Fibroblast of lung (primary cell): ENCODE measurements around the gene DAAM1. TPM values are rescaled to one million over a fixed set of nuclear protein-coding genes. Genes with fewer than 3 reads are reported as not detected.

Experiments
- DNase-seq, 2 donors: peaks; one replicate each; pipeline versions ENCODE4 v3.0.0 to v3.0.0-alpha.2; 2010; ENCODE audit warnings: low read depth in 2 of 2
- H2AFZ ChIP-seq: 2 replicates; pipeline ENCODE4 v1.5.1; 2012; ENCODE audit warnings: low read length, control low read depth, inconsistent platforms
- H3K27ac ChIP-seq: 2 replicates; pipeline ENCODE4 v1.5.1; 2011; ENCODE audit warnings: low read length, control low read depth; ENCODE audit not compliant: insufficient read depth
- H3K27me3 ChIP-seq: 2 replicates; pipeline ENCODE4 v1.5.1; 2011; ENCODE audit warnings: mild to moderate bottlenecking, low read length; ENCODE audit not compliant: control insufficient read depth, insufficient read depth
- H3K36me3 ChIP-seq: 2 replicates; pipeline ENCODE4 v1.5.1; 2011; ENCODE audit warnings: low read length; ENCODE audit not compliant: control insufficient read depth, insufficient read depth
- H3K4me1 ChIP-seq: 2 replicates; pipeline ENCODE4 v1.5.1; 2011; ENCODE audit warnings: low read length; ENCODE audit not compliant: control insufficient read depth, insufficient read depth; ENCODE audit errors: extremely low read depth
- H3K4me2 ChIP-seq: 2 replicates; pipeline ENCODE4 v1.5.1; 2011; ENCODE audit warnings: low read length, control low read depth; ENCODE audit not compliant: insufficient read depth; ENCODE audit errors: extremely low read depth
- H3K4me3 ChIP-seq, 4 experiments: fragments of 200-600 bp in 1 of 4; sonication (generic) in 1 of 4; replicated peaks in 1 of 4; 2 replicates each; pipeline ENCODE4 v1.5.1; 2011 to 2016; ENCODE audit warnings: low read length in 4 of 4, low read depth in 3 of 4, mild to moderate bottlenecking in 3 of 4, control low read depth in 2 of 4, inconsistent platforms in 1 of 4, mixed read lengths in 1 of 4; ENCODE audit not compliant: insufficient read depth in 1 of 4; ENCODE audit errors: control extremely low read depth in 1 of 4
- H3K79me2 ChIP-seq: 2 replicates; pipeline ENCODE4 v1.5.1; 2012; ENCODE audit warnings: mild to moderate bottlenecking, low read length, inconsistent platforms; ENCODE audit not compliant: control insufficient read depth, insufficient read depth
- H3K9ac ChIP-seq: 2 replicates; pipeline ENCODE4 v1.5.1; 2011; ENCODE audit warnings: mild to moderate bottlenecking, low read length, control low read depth; ENCODE audit not compliant: insufficient read depth
- H3K9me3 ChIP-seq: 2 replicates; pipeline ENCODE4 v1.5.1; 2012; ENCODE audit warnings: low read depth, low read length; ENCODE audit not compliant: control insufficient read depth, insufficient read depth
- H4K20me1 ChIP-seq: 2 replicates; pipeline ENCODE4 v1.5.1; 2011; ENCODE audit warnings: low read length; ENCODE audit not compliant: control insufficient read depth, insufficient read depth; ENCODE audit errors: extremely low read depth
- EZH2 ChIP-seq: IDR thresholded peaks from 2 replicates; pipeline ENCODE4 v1.5.1; 2012; ENCODE audit warnings: low read length, control low read depth, mild to moderate bottlenecking; ENCODE audit errors: missing control alignments
- polyA plus RNA-seq, 2 donors: library from polyadenylated mRNA; depleted of rRNA in 1 of 2; stranded (reverse) in 1 of 2; unstranded in 1 of 2; fragments of >200 nt; gene quantifications; 2 replicates each; pipeline ENCODE4 v1.2.1, GENCODE V29; 2011 to 2012; ENCODE audit warnings: missing spikeins in 1 of 2
- total RNA-seq: library from RNA; depleted of rRNA; stranded (reverse); fragments of >200 nt; gene quantifications from 2 replicates; pipeline ENCODE4 v1.2.1, GENCODE V29; 2014
- TF ChIP-seq, protein P1 (sequence below), 2 donors: IDR thresholded peaks in 1 of 2; conservative IDR thresholded peaks in 1 of 2; 1 replicate in 1 of 2; 2 replicates in 1 of 2; pipeline ENCODE4 v1.5.1; 2011 to 2012; ENCODE audit warnings: low read length in 2 of 2, control low read depth in 1 of 2, inconsistent platforms in 1 of 2, low read depth in 1 of 2, mild to moderate bottlenecking in 1 of 2

DAAM1 gene
- total and polyA plus RNA-seq, 2 donors (not counting 1 experiment from before 2014, with no cell fraction given) = 15.5 to 36.3 TPM

DNA sequence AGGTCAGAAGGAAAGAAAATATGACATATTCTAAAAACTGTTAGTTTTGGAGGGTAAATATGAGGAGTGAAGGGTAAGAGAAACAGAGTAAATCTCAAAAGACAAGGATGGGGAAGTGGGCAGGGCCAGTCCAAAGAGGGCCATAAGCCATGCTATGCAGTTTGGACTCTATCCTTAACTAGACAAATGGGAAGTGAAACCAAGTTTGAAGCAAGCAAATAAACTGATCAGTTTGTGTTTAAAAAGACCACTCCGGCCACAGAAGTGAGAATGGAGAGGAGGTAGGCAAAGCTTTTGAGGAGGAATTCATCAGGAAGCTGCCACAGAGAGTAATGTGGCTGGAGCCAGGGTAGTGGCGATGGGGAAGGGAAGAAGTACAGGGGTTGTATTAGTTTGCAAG, 37.5 kb upstream of the DAAM1 start:
- H4K20me1 ChIP-seq = no peaks in the 10 kb centered on the region
- H3K4me2 ChIP-seq = no peak overlapping the region
- H3K36me3 ChIP-seq = no peaks in the 10 kb centered on the region
- H2AFZ ChIP-seq = no peak overlapping the region
- H3K4me1 ChIP-seq = no peaks in the 10 kb centered on the region
- DNase-seq = no peak
- H3K9ac ChIP-seq = no peak overlapping the region
- no peaks in the 10 kb centered on the region for H3K27me3 ChIP-seq
- no peaks in the 10 kb centered on the region for H3K9me3 ChIP-seq
- H3K4me3 ChIP-seq = no peak overlapping the region
- H3K27ac ChIP-seq = no peak overlapping the region
- H3K79me2 ChIP-seq = no peaks in the 10 kb centered on the region
- TF ChIP-seq, protein P1, sequence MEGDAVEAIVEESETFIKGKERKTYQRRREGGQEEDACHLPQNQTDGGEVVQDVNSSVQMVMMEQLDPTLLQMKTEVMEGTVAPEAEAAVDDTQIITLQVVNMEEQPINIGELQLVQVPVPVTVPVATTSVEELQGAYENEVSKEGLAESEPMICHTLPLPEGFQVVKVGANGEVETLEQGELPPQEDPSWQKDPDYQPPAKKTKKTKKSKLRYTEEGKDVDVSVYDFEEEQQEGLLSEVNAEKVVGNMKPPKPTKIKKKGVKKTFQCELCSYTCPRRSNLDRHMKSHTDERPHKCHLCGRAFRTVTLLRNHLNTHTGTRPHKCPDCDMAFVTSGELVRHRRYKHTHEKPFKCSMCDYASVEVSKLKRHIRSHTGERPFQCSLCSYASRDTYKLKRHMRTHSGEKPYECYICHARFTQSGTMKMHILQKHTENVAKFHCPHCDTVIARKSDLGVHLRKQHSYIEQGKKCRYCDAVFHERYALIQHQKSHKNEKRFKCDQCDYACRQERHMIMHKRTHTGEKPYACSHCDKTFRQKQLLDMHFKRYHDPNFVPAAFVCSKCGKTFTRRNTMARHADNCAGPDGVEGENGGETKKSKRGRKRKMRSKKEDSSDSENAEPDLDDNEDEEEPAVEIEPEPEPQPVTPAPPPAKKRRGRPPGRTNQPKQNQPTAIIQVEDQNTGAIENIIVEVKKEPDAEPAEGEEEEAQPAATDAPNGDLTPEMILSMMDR (conservative IDR thresholded peaks at IDR 0.05 in 1 of 2, IDR thresholded peaks at IDR 0.05 in 1 of 2; ENCODE audit: low read depth in 1 of 2, low read length in 2 of 2) = no peak
- no peak for TF ChIP-seq EZH2

DNA sequence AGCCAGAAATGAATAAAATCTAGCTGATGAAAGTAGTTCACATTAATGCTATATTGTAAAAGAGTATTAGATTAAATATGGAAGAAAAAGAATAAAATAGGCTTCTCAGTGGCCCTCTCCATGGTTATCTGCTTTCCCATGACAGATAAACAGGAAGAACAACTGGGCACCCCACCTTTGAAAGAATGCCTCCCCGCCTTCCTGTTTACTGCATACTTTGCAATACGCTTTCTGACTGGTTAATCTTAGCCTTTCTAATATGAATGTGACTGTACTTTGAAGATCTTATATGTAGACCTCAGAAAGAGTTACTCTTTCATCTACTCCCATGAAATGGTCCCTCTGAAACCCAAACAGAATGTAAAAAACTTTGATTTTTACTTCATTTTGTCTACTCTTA, 34.1 kb upstream of the DAAM1 start:
- Histone ChIP-seq H3K4me1 (no peaks in the 10 kb centered on the region), H3K27me3 (no peaks in the 10 kb centered on the region), H3K4me2 (no peak overlapping the region), H3K4me3 (no peak overlapping the region), H3K9ac (no peak overlapping the region), H4K20me1 (no peaks in the 10 kb centered on the region), H3K79me2 (no peaks in the 10 kb centered on the region), H3K27ac (no peak overlapping the region), H3K36me3 (no peaks in the 10 kb centered on the region), H3K9me3 (no peaks in the 10 kb centered on the region), H2AFZ (no peak overlapping the region)
- TF ChIP-seq, protein P1 (conservative IDR thresholded peaks at IDR 0.05 in 1 of 2, IDR thresholded peaks at IDR 0.05 in 1 of 2; ENCODE audit: low read depth in 1 of 2, low read length in 2 of 2) = no peak
- no peak for TF ChIP-seq EZH2
- no peak for DNase-seq

DNA sequence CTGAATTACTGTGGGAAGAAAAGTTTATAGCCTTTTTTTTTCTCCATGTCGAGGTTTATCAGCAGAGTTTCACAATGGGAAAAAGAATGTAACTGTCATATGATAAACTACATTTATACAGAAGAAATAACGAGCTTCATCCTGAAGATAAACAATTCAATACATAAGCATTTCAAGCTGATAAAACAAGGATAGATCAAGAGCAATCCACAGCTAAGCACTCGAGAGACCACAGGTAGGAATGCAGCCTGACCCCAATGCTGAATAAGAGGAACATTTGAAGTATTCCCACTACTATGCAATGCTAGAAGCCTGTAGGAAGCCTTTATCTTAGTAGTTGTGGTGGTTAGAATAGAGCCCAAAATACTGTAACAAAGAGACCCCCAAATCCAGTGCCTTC, 32.6 kb upstream of the DAAM1 start:
- H3K4me3 ChIP-seq = no peak overlapping the region
- H3K79me2 ChIP-seq = no peaks in the 10 kb centered on the region
- no peaks in the 10 kb centered on the region for H3K9me3 ChIP-seq
- H3K9ac ChIP-seq = no peak overlapping the region
- no peak overlapping the region for H3K27ac ChIP-seq
- no peak overlapping the region for H3K4me2 ChIP-seq
- H3K27me3 ChIP-seq = no peaks in the 10 kb centered on the region
- no peak overlapping the region for H2AFZ ChIP-seq
- DNase-seq = peak in 1 of 2 donors; percentile 79
- TF ChIP-seq EZH2 = no peak
- TF ChIP-seq, protein P1 (conservative IDR thresholded peaks at IDR 0.05 in 1 of 2, IDR thresholded peaks at IDR 0.05 in 1 of 2; ENCODE audit: low read depth in 1 of 2, low read length in 2 of 2) = no peak
- H3K36me3 ChIP-seq = no peaks in the 10 kb centered on the region
- H4K20me1 ChIP-seq = no peaks in the 10 kb centered on the region
- no peaks in the 10 kb centered on the region for H3K4me1 ChIP-seq
